Spleen (tissue), 7 donors: ENCODE results near the gene RIPK3.

Experiments used
- POLR2AphosphoS5 ChIP-seq, 3 donors: sonication (generic); formaldehyde crosslinking; IDR thresholded peaks; one replicate each; pipeline ENCODE4 v1.5.1; 2017; ENCODE audit warnings: antibody characterized with exemption in 3 of 3
- TF ChIP-seq, protein P1 (sequence below), 11 experiments: fragments of 200-600 bp in 7 of 11; fragments of 450-650 bp in 4 of 11; sonication (generic) in 4 of 11; IDR thresholded peaks in 8 of 11; conservative IDR thresholded peaks in 3 of 11; 1 replicate in 7 of 11; 2 replicates in 4 of 11; pipeline versions ENCODE4 v1.4.0 to v1.8.0; 2016 to 2021; ENCODE audit warnings: antibody characterized with exemption in 11 of 11, inconsistent platforms in 4 of 11, mild to moderate bottlenecking in 1 of 11
- donor health status: DM: no; HTN: no; CAD: no; lungs with moderate emphysema.
- donor health status: DM: no; HTN: no; CAD: no.
- donor health status: DM: no; HTN: no; CAD: no.

DNA sequence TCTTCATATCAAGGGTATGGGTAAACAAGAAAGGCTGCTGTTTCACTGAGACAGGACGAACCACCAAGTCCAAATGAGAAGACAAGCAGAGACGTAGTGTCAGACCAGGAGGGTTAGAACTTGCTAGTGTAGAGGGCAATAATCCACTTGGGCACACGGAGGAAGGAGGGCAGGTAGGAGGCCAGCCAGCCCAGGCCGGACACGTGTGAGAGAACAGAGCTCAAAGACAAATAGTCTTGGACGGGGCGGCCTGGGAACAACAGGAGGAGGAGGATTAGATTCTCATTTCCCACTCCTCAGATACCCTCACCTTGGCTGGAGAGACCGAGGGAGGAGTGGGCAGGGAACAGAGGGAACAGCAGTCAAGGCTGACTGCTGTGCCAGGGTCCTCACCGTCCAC is 49.0 kb downstream of the RIPK3 start:
- TF ChIP-seq, protein P1, sequence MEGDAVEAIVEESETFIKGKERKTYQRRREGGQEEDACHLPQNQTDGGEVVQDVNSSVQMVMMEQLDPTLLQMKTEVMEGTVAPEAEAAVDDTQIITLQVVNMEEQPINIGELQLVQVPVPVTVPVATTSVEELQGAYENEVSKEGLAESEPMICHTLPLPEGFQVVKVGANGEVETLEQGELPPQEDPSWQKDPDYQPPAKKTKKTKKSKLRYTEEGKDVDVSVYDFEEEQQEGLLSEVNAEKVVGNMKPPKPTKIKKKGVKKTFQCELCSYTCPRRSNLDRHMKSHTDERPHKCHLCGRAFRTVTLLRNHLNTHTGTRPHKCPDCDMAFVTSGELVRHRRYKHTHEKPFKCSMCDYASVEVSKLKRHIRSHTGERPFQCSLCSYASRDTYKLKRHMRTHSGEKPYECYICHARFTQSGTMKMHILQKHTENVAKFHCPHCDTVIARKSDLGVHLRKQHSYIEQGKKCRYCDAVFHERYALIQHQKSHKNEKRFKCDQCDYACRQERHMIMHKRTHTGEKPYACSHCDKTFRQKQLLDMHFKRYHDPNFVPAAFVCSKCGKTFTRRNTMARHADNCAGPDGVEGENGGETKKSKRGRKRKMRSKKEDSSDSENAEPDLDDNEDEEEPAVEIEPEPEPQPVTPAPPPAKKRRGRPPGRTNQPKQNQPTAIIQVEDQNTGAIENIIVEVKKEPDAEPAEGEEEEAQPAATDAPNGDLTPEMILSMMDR (IDR thresholded peaks at IDR 0.05 in 8 of 11, conservative IDR thresholded peaks at IDR 0.05 in 3 of 11): no peak
- no peak for TF ChIP-seq POLR2AphosphoS5 (IDR thresholded peaks at IDR 0.05)
